SH-SY5Y (cell line): ENCODE data around the gene UBA1.

Source experiments
- GATA2 ChIP-seq: IDR thresholded peaks from 2 replicates; pipeline ENCODE4 v1.6.1; 2011; ENCODE audit warnings: mild to moderate bottlenecking, low read depth, low read length
- GATA3 ChIP-seq: IDR thresholded peaks from 2 replicates; pipeline ENCODE4 v1.6.1; 2011; ENCODE audit warnings: low read depth, mild to moderate bottlenecking, low read length, moderate library complexity

- TF ChIP-seq GATA2 (no peak), GATA3 (no peak)
Measured at GRCh38 chrX:47198687-47199080, 5.1 kb downstream of the UBA1 start.
